Measurements from ENCODE around the gene CTF1. TPM values are rescaled to one million over a fixed set of nuclear protein-coding genes. Genes with fewer than 3 reads are reported as not detected.

CTF1 gene
- total RNA-seq, 1 donor from 2014 or later = 5.2 TPM

GRCh38 chr16:30895627-30896260 is 670 bp upstream of the CTF1 start:
- TF ChIP-seq, protein P1, sequence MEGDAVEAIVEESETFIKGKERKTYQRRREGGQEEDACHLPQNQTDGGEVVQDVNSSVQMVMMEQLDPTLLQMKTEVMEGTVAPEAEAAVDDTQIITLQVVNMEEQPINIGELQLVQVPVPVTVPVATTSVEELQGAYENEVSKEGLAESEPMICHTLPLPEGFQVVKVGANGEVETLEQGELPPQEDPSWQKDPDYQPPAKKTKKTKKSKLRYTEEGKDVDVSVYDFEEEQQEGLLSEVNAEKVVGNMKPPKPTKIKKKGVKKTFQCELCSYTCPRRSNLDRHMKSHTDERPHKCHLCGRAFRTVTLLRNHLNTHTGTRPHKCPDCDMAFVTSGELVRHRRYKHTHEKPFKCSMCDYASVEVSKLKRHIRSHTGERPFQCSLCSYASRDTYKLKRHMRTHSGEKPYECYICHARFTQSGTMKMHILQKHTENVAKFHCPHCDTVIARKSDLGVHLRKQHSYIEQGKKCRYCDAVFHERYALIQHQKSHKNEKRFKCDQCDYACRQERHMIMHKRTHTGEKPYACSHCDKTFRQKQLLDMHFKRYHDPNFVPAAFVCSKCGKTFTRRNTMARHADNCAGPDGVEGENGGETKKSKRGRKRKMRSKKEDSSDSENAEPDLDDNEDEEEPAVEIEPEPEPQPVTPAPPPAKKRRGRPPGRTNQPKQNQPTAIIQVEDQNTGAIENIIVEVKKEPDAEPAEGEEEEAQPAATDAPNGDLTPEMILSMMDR (IDR thresholded peaks at IDR 0.05; ENCODE audit: insufficient read depth, low read depth, low read length) = no peak
- TF ChIP-seq EZH2 (IDR thresholded peaks at IDR 0.05; ENCODE audit: insufficient read depth, low read length) = no peak
- DNase-seq (ENCODE audit: low read depth) (no peak), FAIRE-seq (no peak)
- Mint-ChIP-seq H3K4me1 (ENCODE audit: low read depth, unreplicated experiment) (peaks cover 14% of the 10 kb centered on the region), H3K27me3 (ENCODE audit: low read depth, unreplicated experiment) (no peaks in the 10 kb centered on the region), H3K27ac (ENCODE audit: unreplicated experiment) (peak overlapping the region; percentile 99), H3K9me3 (ENCODE audit: unreplicated experiment) (no peaks in the 10 kb centered on the region), H3K36me3 (ENCODE audit: low read depth, unreplicated experiment) (no peaks in the 10 kb centered on the region), H3K4me3 (ENCODE audit: unreplicated experiment) (peak overlapping the region; percentile 88)
- Histone ChIP-seq H3K4me2 (ENCODE audit: low read length) (peak overlapping the region; percentile 86), H2AFZ (ENCODE audit: low read depth, low read length) (peak overlapping the region; percentile 67), H3K27me3 (ENCODE audit: insufficient read depth, low read length) (no peaks in the 10 kb centered on the region), H3K9me3 (ENCODE audit: insufficient read depth, low read depth, low read length) (no peaks in the 10 kb centered on the region), H3K27ac (ENCODE audit: low read depth, low read length) (peak overlapping the region; percentile 93), H3K79me2 (ENCODE audit: insufficient read depth, low read length) (peaks cover 20% of the 10 kb centered on the region), H3K36me3 (ENCODE audit: insufficient read depth, low read length) (peaks cover 3% of the 10 kb centered on the region), H3K9ac (ENCODE audit: low read length) (peak overlapping the region; percentile 88), H3K4me3 (ENCODE audit: insufficient read depth, low read depth, low read length) (peak overlapping the region; percentile 59), H4K20me1 (ENCODE audit: insufficient read depth, low read length) (peaks cover 6% of the 10 kb centered on the region), H3K4me1 (ENCODE audit: insufficient read depth, low read length) (peaks cover 33% of the 10 kb centered on the region)

DNA sequence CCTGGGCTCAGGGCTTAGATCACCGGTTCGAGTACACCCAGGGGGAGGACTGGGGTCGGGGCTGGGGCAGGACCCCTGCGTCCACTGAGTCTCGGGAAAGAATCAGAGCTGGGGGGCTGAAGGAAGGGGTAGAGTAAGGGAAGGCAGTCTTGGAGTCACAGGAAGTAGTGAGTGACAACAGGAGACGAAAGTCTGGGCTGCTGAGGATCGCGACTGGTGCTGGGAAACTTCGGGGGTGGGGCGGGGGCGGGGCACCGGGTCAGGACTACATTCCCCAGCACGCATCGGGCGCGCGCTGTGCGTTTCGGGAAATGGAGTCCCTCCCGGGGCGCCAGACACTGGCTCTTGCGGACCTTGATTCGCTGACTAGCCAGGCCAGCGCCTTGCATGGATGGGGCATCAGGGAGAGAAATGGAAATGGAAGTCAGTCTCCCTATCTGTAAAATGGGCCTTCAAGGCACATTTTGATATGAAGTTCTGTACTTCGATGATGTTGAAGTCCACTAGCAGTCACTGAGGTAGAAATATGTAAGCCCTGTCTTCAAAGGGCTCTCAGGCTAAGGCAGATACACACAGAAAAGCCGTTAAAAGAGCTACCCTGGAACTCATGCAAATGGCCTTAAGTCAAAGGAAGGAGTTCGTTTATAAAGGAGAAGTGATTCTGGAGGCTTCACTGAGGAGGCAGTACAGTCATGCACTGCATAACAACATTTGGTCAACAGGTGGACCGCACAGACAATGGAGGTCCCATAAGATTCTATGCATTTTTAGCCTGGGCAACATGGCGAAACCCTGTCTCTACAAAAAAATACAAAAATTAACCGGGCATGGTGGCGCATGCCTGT is 697 bp downstream of the CTF1 start:
- H3K9me3 Mint-ChIP-seq (ENCODE audit: unreplicated experiment) = no peaks in the 10 kb centered on the region
- no peaks in the 10 kb centered on the region for H3K27me3 Mint-ChIP-seq (ENCODE audit: low read depth, unreplicated experiment)
- peak overlapping the region; percentile 99 for H3K27ac Mint-ChIP-seq (ENCODE audit: unreplicated experiment)
- peak; percentile 77 for DNase-seq (ENCODE audit: low read depth)
- peaks cover 14% of the 10 kb centered on the region for H3K4me1 Mint-ChIP-seq (ENCODE audit: low read depth, unreplicated experiment)
- no peaks in the 10 kb centered on the region for H3K9me3 ChIP-seq (ENCODE audit: insufficient read depth, low read depth, low read length)
- no peak for FAIRE-seq
- peak overlapping the region; percentile 88 for H3K9ac ChIP-seq (ENCODE audit: low read length)
- TF ChIP-seq, protein P1 (IDR thresholded peaks at IDR 0.05; ENCODE audit: insufficient read depth, low read depth, low read length) = no peak
- TF ChIP-seq EZH2 (IDR thresholded peaks at IDR 0.05; ENCODE audit: insufficient read depth, low read length) = no peak
- H3K36me3 ChIP-seq (ENCODE audit: insufficient read depth, low read length) = peaks cover 2% of the 10 kb centered on the region
- H3K27me3 ChIP-seq (ENCODE audit: insufficient read depth, low read length) = no peaks in the 10 kb centered on the region
- H3K4me3 ChIP-seq (ENCODE audit: insufficient read depth, low read depth, low read length) = peak overlapping the region; percentile 59
- no peaks in the 10 kb centered on the region for H3K36me3 Mint-ChIP-seq (ENCODE audit: low read depth, unreplicated experiment)
- peak overlapping the region; percentile 93 for H3K27ac ChIP-seq (ENCODE audit: low read depth, low read length)
- peak overlapping the region; percentile 67 for H2AFZ ChIP-seq (ENCODE audit: low read depth, low read length)
- peaks cover 40% of the 10 kb centered on the region for H3K4me1 ChIP-seq (ENCODE audit: insufficient read depth, low read length)
- H4K20me1 ChIP-seq (ENCODE audit: insufficient read depth, low read length) = peaks cover 6% of the 10 kb centered on the region
- H3K4me2 ChIP-seq (ENCODE audit: low read length) = peak overlapping the region; percentile 86
- H3K79me2 ChIP-seq (ENCODE audit: insufficient read depth, low read length) = peaks cover 16% of the 10 kb centered on the region
- H3K4me3 Mint-ChIP-seq (ENCODE audit: unreplicated experiment) = peak overlapping the region; percentile 88
